Upper lobe of left lung (tissue), 4 donors: ENCODE results near the gene COL4A6.

ENCODE experiments used
- CTCF ChIP-seq, 6 experiments: fragments of 450-650 bp in 4 of 6; fragments of 200-600 bp in 2 of 6; sonication (generic) in 2 of 6; IDR thresholded peaks; one replicate each; pipeline ENCODE4 v1.5.1; 2016 to 2019; ENCODE audit warnings: antibody characterized with exemption in 6 of 6
- POLR2A ChIP-seq, 4 donors: fragments of 450-650 bp; IDR thresholded peaks; one replicate each; pipeline ENCODE4 v1.5.1; 2016 to 2017; ENCODE audit warnings: antibody characterized with exemption in 4 of 4, mild to moderate bottlenecking in 2 of 4

GRCh38 chrX:108217876-108218275 lies 220.3 kb downstream of the COL4A6 start:
- TF ChIP-seq CTCF (IDR thresholded peaks at IDR 0.05), result no peak
- no peak for TF ChIP-seq POLR2A (IDR thresholded peaks at IDR 0.05)
